CD4-positive, alpha-beta T cell (primary cell): Measurements from ENCODE around the gene SOX5. TPM values are rescaled to one million over a fixed set of nuclear protein-coding genes. Genes with fewer than 3 reads are reported as not detected.

Source experiments
- ATAC-seq: fragments of 200-7000 bp; cut with Tn5 transposase; one replicate; pipeline ENCODE4 v1.10.0; 2022; ENCODE audit warnings: mild to moderate bottlenecking; ENCODE audit not compliant: poor library complexity
- CTCF ChIA-PET: fragments of 350-600 bp; sonication (Branson Sonifier 250); formaldehyde crosslinking; loops from one replicate; lab custom pipeline; 2021; ENCODE audit warnings: antibody characterized with exemption, inconsistent platforms; lab: Charles Lee
- POLR2A ChIA-PET: fragments of 350-600 bp; sonication (Branson Sonifier 250); formaldehyde crosslinking; loops from one replicate; lab custom pipeline; 2021; ENCODE audit warnings: antibody characterized with exemption, inconsistent platforms; lab: Charles Lee
- DNase-seq, 14 experiments: peaks; one replicate each; pipeline ENCODE4 v3.0.0-alpha.2; 2013 to 2020; ENCODE audit warnings: mixed read lengths in 2 of 14
- H3K27ac ChIP-seq, 2 donors: one replicate each; pipeline versions ENCODE4 v1.5.1 to v1.7.0; 2013; ENCODE audit warnings: low read length in 2 of 2, low read depth in 1 of 2, mild to moderate bottlenecking in 1 of 2
- H3K27me3 ChIP-seq, 2 experiments: 1 replicate in 1 of 2; 2 replicates in 1 of 2; pipeline versions ENCODE4 v1.6.1 to v1.7.0; 2013; ENCODE audit warnings: low read length in 2 of 2, control low read depth in 1 of 2, mild to moderate bottlenecking in 1 of 2, moderate library complexity in 1 of 2; ENCODE audit not compliant: insufficient read depth in 2 of 2, control insufficient read depth in 1 of 2
- H3K36me3 ChIP-seq: one replicate; pipeline ENCODE4 v1.6.1; 2013; ENCODE audit warnings: low read length, control low read depth; ENCODE audit not compliant: insufficient read depth
- H3K4me1 ChIP-seq: one replicate; pipeline ENCODE4 v1.6.1; 2013; ENCODE audit warnings: low read length, control low read depth; ENCODE audit not compliant: insufficient read depth
- H3K4me3 ChIP-seq: one replicate; pipeline ENCODE4 v1.5.1; 2013; ENCODE audit warnings: mild to moderate bottlenecking, low read length, moderate library complexity
- H3K9me3 ChIP-seq, 2 experiments: 1 replicate in 1 of 2; 2 replicates in 1 of 2; pipeline versions ENCODE4 v1.6.1 to v1.7.0; 2013; ENCODE audit warnings: low read length in 2 of 2, mild to moderate bottlenecking in 2 of 2, control low read depth in 1 of 2, moderate library complexity in 1 of 2; ENCODE audit not compliant: control insufficient read depth in 1 of 2, insufficient read depth in 1 of 2
- H3K27ac Mint-ChIP-seq: one replicate; pipeline ENCODE4 v1.8.0; 2020; ENCODE audit warnings: mixed read lengths
- H3K27me3 Mint-ChIP-seq: one replicate; pipeline ENCODE4 v1.8.0; 2021; ENCODE audit warnings: mixed read lengths
- H3K36me3 Mint-ChIP-seq: one replicate; pipeline ENCODE4 v1.8.0; 2021; ENCODE audit warnings: low read depth, mixed read lengths
- H3K4me1 Mint-ChIP-seq: one replicate; pipeline ENCODE4 v1.8.0; 2021; ENCODE audit warnings: low read depth, mixed read lengths
- H3K4me3 Mint-ChIP-seq: one replicate; pipeline ENCODE4 v1.8.0; 2020; ENCODE audit warnings: mild to moderate bottlenecking, mixed read lengths
- H3K9me3 Mint-ChIP-seq: one replicate; pipeline ENCODE4 v1.8.0; 2020; ENCODE audit warnings: mixed read lengths
- intact Hi-C, 2 experiments: fragments of 100-400 bp; cut with DNase I in 1 of 2; cut with micrococcal nuclease in 1 of 2; formaldehyde crosslinking; loops; one replicate each; pipeline versions ENCODE4 v1.15.1 to v1.9.0; 2023 to 2025; cut with DNase I, micrococcal nuclease
- total RNA-seq, 174 experiments: library from RNA in 2 of 174; stranded (reverse) in 2 of 174; gene quantifications; one replicate each; pipeline ENCODE4 v1.2.3 and lab custom pipeline; 2021 to 2026
- TF ChIP-seq, protein P1 (sequence below): fragments of 200-600 bp; IDR thresholded peaks from one replicate; pipeline ENCODE4 v1.8.0; 2022; ENCODE audit warnings: antibody characterized with exemption, mild to moderate bottlenecking

SOX5 gene
- total RNA-seq, 2 experiments from 2014 or later: not detected

DNA sequence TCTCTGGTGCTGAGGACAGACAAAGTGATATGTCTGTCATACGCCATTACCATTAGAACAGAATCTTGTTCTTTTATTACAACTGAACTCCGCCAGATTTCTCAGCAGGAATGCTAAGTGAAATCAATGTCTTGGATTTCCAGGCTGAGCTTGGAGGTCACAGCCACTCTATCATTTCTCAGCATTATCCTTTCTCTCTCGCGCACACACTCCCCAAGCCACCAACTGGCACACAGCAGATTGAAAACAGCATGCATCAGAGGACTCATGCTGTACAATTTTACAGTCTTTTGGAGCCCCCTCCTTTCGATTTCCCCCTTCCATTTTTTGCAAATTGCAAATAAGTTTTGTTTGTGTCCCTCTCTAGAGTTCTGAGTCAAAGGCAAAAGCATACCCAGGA lies 348.6 kb downstream of the SOX5 start:
- Histone ChIP-seq H3K4me3 (no peak overlapping the region), H3K27me3 (no peaks in the 10 kb centered on the region), H3K4me1 (no peaks in the 10 kb centered on the region), H3K36me3 (no peaks in the 10 kb centered on the region), H3K9me3 (peaks cover 0 to 8% of the 10 kb centered on the region in 2 experiments), H3K27ac (no peak overlapping the region)
- H3K4me1 Mint-ChIP-seq: no peaks in the 10 kb centered on the region
- no peaks in the 10 kb centered on the region for H3K27me3 Mint-ChIP-seq
- CTCF ChIA-PET: no interaction called here
- H3K9me3 Mint-ChIP-seq: peaks cover 6% of the 10 kb centered on the region
- no peak for ATAC-seq
- no peak for DNase-seq
- H3K4me3 Mint-ChIP-seq: no peak overlapping the region
- TF ChIP-seq, protein P1, sequence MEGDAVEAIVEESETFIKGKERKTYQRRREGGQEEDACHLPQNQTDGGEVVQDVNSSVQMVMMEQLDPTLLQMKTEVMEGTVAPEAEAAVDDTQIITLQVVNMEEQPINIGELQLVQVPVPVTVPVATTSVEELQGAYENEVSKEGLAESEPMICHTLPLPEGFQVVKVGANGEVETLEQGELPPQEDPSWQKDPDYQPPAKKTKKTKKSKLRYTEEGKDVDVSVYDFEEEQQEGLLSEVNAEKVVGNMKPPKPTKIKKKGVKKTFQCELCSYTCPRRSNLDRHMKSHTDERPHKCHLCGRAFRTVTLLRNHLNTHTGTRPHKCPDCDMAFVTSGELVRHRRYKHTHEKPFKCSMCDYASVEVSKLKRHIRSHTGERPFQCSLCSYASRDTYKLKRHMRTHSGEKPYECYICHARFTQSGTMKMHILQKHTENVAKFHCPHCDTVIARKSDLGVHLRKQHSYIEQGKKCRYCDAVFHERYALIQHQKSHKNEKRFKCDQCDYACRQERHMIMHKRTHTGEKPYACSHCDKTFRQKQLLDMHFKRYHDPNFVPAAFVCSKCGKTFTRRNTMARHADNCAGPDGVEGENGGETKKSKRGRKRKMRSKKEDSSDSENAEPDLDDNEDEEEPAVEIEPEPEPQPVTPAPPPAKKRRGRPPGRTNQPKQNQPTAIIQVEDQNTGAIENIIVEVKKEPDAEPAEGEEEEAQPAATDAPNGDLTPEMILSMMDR: no peak
- no peaks in the 10 kb centered on the region for H3K36me3 Mint-ChIP-seq
- no peak overlapping the region for H3K27ac Mint-ChIP-seq
- intact Hi-C loops: no loop called here
- POLR2A ChIA-PET: no interaction called here

DNA sequence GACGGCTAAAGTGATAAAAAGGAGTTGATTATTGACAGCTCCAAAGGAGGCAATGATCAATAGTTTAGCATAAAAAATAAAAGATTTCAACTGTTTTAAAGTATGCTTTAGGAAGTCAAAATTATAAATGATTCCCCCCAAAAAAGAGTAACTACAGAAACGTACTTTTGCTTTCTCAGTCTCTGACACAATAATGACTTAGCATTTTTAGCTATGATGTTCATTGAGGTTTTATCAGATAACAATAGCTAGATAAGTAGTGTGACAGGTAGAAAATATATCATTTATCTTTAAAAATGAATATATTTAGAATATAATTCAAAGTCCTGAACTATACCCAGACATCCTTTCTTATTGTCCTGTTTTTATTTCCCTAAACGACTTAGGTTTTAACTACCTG lies 352.9 kb downstream of the SOX5 start:
- ChIA-PET POLR2A (no interaction called here), CTCF (no interaction called here)
- Histone ChIP-seq H3K27ac (no peak overlapping the region), H3K36me3 (no peaks in the 10 kb centered on the region), H3K9me3 (peaks cover 5 to 11% of the 10 kb centered on the region in 2 experiments), H3K27me3 (no peaks in the 10 kb centered on the region), H3K4me1 (no peaks in the 10 kb centered on the region), H3K4me3 (no peak overlapping the region)
- no peaks in the 10 kb centered on the region for H3K4me1 Mint-ChIP-seq
- no peaks in the 10 kb centered on the region for H3K36me3 Mint-ChIP-seq
- no peak overlapping the region for H3K27ac Mint-ChIP-seq
- TF ChIP-seq, protein P1: no peak
- no peaks in the 10 kb centered on the region for H3K27me3 Mint-ChIP-seq
- DNase-seq (no peak), ATAC-seq (no peak)
- peaks cover 6% of the 10 kb centered on the region for H3K9me3 Mint-ChIP-seq
- H3K4me3 Mint-ChIP-seq: no peak overlapping the region
- intact Hi-C loops: no loop called here

DNA sequence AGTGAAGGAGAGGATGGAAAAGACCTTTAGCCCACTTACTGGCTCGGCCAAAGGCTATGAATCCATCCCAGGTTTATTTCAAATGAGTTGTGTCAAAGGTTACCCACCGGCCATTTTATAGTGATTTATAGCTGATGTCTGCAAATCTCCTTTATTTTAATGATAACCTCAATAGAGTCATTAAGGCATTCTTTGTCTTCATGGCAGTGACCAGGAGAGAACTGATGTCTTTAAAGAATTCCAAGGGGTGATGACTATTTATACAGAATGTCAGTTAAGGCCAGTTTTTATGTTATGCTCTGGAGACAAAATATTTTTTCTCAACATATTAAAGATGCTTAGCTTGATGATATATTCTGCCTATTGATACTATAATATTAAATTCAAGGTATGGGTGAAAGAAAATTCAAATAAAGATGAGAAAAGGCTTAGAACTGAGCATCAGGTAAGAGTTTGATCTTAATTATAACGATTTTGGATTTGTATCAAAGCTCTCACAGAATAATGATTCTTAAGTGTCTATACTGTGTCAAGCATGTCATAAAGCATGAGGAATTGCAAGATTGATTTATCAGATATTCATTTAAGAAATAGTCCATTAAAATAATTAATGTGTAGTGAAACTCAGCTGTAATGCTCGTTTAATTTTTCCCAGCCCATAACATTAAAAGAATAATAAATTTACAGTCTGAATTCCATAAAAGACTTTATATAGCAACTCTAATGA lies 361.5 kb downstream of the SOX5 start:
- H3K36me3 Mint-ChIP-seq: no peaks in the 10 kb centered on the region
- Histone ChIP-seq H3K27me3 (no peaks in the 10 kb centered on the region), H3K9me3 (no peaks in the 10 kb centered on the region), H3K36me3 (no peaks in the 10 kb centered on the region), H3K4me1 (no peaks in the 10 kb centered on the region), H3K4me3 (no peak overlapping the region), H3K27ac (no peak overlapping the region)
- DNase-seq (no peak), ATAC-seq (no peak)
- no peaks in the 10 kb centered on the region for H3K9me3 Mint-ChIP-seq
- H3K27ac Mint-ChIP-seq: no peak overlapping the region
- ChIA-PET CTCF (no interaction called here), POLR2A (no interaction called here)
- TF ChIP-seq, protein P1: no peak
- no peaks in the 10 kb centered on the region for H3K4me1 Mint-ChIP-seq
- no peaks in the 10 kb centered on the region for H3K27me3 Mint-ChIP-seq
- intact Hi-C loops: no loop called here
- no peak overlapping the region for H3K4me3 Mint-ChIP-seq
